ENCODE data around the gene CHMP1A.

The CHMP1A gene

DNA sequence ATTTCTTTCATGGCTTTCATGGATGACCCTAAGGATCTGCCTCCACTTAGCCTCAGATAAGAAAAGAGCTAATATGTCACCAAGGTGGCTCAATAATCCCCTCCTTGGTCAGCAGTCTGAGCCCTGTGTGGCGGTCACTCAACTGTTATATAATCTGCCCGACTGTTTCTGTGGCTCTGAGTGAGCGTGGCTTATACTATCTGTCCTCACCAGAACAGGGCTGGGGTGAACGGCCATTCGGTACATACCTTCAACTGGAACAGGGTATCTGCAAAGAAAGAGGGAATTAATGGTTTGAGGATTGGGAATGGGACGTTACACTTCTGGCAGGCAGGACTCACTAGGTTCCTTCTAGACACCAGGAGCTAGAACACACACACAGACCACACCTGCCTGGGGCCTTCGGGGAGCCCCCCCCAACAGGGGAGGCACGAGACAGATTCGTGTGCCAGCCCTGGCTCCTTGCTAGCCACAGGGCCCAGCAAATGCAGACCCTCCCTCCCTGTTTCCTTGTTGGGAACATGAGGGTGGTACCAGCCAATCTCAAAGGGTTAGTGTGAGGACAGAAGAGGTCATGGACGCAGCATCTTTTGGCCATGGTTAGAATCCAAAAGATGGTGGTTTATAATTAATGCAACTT is 3.7 kb downstream of the CHMP1A start:
- Histone ChIP-seq H3K4me1 (ENCODE audit: control insufficient read depth, insufficient read depth, low read length) (peaks cover 11% of the 10 kb centered on the region), H3K36me3 (ENCODE audit: control insufficient read depth, insufficient read depth, low read length, severe bottlenecking) (peaks cover 15% of the 10 kb centered on the region)
- DNase-seq (ENCODE audit: low read depth): no peak

DNA sequence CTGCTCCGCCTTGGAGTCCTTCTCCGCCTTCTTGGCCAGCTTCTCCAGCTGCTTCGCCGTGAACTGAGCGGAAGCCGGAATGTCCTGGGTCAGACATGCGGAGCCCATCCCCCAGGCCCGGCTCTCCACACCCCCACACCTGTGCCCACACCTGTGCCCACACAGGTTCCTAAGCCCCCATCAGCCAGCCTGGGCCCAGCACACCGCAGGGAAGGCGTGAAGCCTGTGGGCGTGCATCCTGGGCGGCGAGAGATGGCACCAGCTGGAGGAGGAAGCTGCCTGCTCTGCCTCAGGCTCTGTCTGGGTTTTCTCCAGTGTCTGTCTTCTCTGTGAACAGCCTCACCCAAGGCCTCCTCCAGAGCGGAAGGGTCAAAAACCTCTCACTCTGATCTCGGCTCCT is 5.9 kb downstream of the CHMP1A start:
- Histone ChIP-seq H3K4me1 (ENCODE audit: control insufficient read depth, insufficient read depth, low read length) (peaks cover 4% of the 10 kb centered on the region), H3K9me3 (ENCODE audit: control insufficient read depth, low read length) (no peaks in the 10 kb centered on the region), H3K4me3 (ENCODE audit: low read length) (no peak overlapping the region), H3K36me3 (ENCODE audit: control insufficient read depth, insufficient read depth, low read length, severe bottlenecking) (peaks cover 27% of the 10 kb centered on the region), H3K9ac (ENCODE audit: low read length) (no peak overlapping the region), H3K27me3 (replicated peaks; ENCODE audit: control insufficient read depth, insufficient read depth, low read length) (no peaks in the 10 kb centered on the region)
- no peak for DNase-seq (ENCODE audit: low read depth)

More for the DNA sequence above, 3.7 kb downstream of the CHMP1A start:
- Histone ChIP-seq H3K27me3 (replicated peaks; ENCODE audit: control insufficient read depth, insufficient read depth, low read length) (no peaks in the 10 kb centered on the region), H3K9me3 (ENCODE audit: control insufficient read depth, low read length) (no peaks in the 10 kb centered on the region), H3K9ac (ENCODE audit: low read length) (no peak overlapping the region), H3K4me3 (ENCODE audit: low read length) (no peak overlapping the region)

DNA sequence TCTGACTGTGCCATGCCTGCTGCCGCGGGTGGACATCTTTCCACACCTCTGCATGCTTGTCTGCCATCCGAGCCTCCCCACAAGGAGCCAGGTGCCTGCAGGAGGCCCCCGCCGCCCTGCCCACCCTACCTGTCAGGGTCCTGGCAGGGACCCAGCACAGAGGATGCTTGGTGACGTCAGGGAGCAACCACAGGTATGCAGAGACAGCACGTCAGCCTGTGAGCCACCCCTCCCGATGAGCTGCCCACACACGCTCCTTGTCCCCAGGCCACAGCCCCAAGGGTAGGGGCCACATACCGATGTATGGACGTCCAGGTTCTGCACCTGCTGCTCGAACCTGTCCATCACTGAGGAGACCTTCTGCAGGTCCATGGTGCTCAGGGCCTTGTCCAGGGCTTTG is 10.6 kb downstream of the CHMP1A start:
- Histone ChIP-seq H3K36me3 (ENCODE audit: control insufficient read depth, insufficient read depth, low read length, severe bottlenecking) (peaks cover 45% of the 10 kb centered on the region), H3K9me3 (ENCODE audit: control insufficient read depth, low read length) (no peaks in the 10 kb centered on the region), H3K4me3 (ENCODE audit: low read length) (no peak overlapping the region), H3K9ac (ENCODE audit: low read length) (no peak overlapping the region), H3K27me3 (replicated peaks; ENCODE audit: control insufficient read depth, insufficient read depth, low read length) (no peaks in the 10 kb centered on the region), H3K4me1 (ENCODE audit: control insufficient read depth, insufficient read depth, low read length) (no peaks in the 10 kb centered on the region)
- DNase-seq (ENCODE audit: low read depth): no peak

DNA sequence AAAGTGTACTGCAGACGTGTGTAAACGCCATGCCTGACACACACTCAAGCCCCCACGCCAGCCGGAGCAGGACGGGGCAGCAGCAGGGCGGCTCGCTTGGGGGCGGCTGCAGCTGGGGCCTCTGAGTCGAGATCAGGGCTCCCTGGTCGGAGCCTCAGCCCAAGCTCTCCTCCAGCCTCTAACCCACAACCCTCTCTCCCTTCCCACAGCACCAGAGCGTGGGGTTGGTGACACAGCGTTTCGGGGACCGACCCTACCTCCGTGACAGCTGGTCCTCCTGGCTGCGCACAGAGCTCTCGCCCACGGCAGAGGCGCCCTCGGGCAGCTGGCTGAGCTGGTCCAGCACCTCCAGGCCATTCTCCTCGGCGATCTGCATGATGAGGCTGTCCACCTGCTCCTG is 11.2 kb downstream of the CHMP1A start:
- Histone ChIP-seq H3K9ac (ENCODE audit: low read length) (no peak overlapping the region), H3K4me3 (ENCODE audit: low read length) (no peak overlapping the region), H3K4me1 (ENCODE audit: control insufficient read depth, insufficient read depth, low read length) (no peaks in the 10 kb centered on the region), H3K36me3 (ENCODE audit: control insufficient read depth, insufficient read depth, low read length, severe bottlenecking) (peaks cover 39% of the 10 kb centered on the region), H3K9me3 (ENCODE audit: control insufficient read depth, low read length) (no peaks in the 10 kb centered on the region), H3K27me3 (replicated peaks; ENCODE audit: control insufficient read depth, insufficient read depth, low read length) (no peaks in the 10 kb centered on the region)
- DNase-seq (ENCODE audit: low read depth): no peak

DNA sequence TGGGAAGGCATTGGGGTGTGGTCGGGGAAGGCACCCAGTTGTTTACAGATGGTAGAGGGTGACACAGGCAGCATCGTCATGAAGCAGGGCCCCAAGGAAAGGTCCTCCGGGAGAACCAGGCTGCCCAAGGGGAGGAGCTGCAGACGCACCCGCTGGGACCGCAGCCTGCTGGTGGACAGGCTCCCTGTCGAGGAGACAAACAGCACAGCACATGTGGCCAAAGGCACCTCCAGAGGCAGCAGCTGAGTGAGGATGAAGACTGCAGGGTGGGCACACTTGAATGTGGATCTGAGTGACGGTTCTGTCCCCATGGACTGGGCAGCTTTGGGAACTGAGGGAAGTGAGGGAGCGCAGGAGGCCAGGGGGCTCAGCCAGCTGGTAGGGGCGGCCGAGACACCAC is 12.4 kb downstream of the CHMP1A start:
- Histone ChIP-seq H3K4me3 (ENCODE audit: low read length) (no peak overlapping the region), H3K9me3 (ENCODE audit: control insufficient read depth, low read length) (no peaks in the 10 kb centered on the region), H3K4me1 (ENCODE audit: control insufficient read depth, insufficient read depth, low read length) (peaks cover 5% of the 10 kb centered on the region), H3K27me3 (replicated peaks; ENCODE audit: control insufficient read depth, insufficient read depth, low read length) (no peaks in the 10 kb centered on the region), H3K9ac (ENCODE audit: low read length) (no peak overlapping the region), H3K36me3 (ENCODE audit: control insufficient read depth, insufficient read depth, low read length, severe bottlenecking) (peaks cover 32% of the 10 kb centered on the region)
- DNase-seq (ENCODE audit: low read depth): no peak

DNA sequence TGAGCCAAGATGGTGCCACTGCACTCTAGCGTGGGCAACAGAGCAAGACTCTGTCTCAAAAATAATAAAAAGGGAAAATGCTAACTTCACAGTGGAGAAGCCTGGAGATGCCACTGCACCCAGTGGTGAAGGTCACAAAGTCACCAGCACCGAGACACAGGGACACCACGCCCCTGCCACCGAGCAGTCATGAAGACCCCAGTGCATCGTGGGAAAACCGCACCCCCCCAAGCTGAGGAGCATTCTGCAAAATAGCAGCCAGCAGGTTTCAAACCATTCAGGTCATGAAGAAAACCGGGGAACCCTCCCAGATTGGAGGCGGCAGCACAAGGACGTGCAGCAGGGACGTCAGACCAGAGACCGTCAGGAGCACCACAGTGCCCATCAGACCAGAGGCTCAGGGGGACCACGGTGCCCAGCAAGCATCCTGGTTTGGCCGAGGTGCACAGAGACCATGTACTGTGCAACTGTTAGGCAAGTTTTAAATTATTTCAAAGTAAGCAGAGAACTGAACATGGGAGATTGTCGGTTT is 13.7 kb downstream of the CHMP1A start:
- no peak overlapping the region for H3K4me3 ChIP-seq (ENCODE audit: low read length)
- no peaks in the 10 kb centered on the region for H3K27me3 ChIP-seq (replicated peaks; ENCODE audit: control insufficient read depth, insufficient read depth, low read length)
- no peak for DNase-seq (ENCODE audit: low read depth)
- no peaks in the 10 kb centered on the region for H3K9me3 ChIP-seq (ENCODE audit: control insufficient read depth, low read length)
- peaks cover 5% of the 10 kb centered on the region for H3K4me1 ChIP-seq (ENCODE audit: control insufficient read depth, insufficient read depth, low read length)
- H3K36me3 ChIP-seq (ENCODE audit: control insufficient read depth, insufficient read depth, low read length, severe bottlenecking): peaks cover 32% of the 10 kb centered on the region
- H3K9ac ChIP-seq (ENCODE audit: low read length): no peak overlapping the region

DNA sequence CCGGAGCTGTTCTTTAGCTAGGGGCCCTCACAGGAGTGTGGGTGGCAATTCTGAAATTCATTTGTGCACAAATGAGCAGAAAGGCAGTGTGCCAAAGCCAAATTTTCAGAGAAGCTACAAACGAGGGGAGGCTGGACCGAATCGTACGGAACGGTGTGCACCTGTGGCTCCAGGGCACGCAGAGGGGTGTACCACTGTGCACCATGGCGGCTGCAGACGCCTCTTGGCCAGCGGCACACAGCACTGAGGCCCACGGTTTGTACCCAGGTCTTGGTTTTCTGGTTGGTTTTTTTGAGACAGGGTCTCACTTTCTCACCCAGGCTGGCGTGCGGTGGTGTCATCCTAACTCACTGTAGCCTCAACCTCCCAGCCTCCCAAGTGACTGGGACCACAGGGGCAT is 14.9 kb downstream of the CHMP1A start:
- Histone ChIP-seq H3K27me3 (replicated peaks; ENCODE audit: control insufficient read depth, insufficient read depth, low read length) (no peaks in the 10 kb centered on the region), H3K36me3 (ENCODE audit: control insufficient read depth, insufficient read depth, low read length, severe bottlenecking) (peaks cover 27% of the 10 kb centered on the region), H3K4me1 (ENCODE audit: control insufficient read depth, insufficient read depth, low read length) (peaks cover 5% of the 10 kb centered on the region), H3K9ac (ENCODE audit: low read length) (no peak overlapping the region), H3K4me3 (ENCODE audit: low read length) (no peak overlapping the region), H3K9me3 (ENCODE audit: control insufficient read depth, low read length) (no peaks in the 10 kb centered on the region)
- DNase-seq (ENCODE audit: low read depth): no peak

DNA sequence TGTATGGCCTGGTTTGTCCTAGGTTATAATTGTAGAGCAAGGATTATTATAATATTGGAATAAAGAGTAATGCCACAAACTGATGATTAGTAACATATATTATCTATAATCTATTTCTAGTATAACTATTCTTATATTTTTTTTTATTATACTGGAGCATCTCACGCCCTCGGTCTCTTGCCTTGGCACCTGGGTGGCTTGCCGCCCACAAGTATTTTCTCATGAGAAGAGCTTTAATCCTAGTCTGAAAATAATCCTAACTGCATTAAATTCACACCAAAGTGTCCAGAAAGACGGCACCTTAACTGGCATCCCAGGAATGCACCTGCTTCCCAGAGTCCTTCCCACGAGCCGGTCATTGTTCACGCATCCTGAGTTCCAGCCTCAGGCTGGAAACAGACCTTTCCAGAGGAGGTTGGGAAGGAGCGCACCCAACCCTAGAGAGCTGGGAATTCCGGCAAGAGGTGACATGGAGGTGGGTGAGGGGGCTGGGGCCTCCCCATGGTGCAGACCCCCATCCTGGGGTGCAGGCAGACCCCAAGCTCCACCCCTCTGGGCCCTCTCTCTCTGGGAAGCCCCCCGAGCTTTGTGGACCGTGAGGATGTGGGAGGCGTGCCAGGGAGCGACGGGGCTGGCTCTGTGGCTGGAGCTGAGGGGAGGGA is 15.9 kb downstream of the CHMP1A start:
- Histone ChIP-seq H3K27me3 (replicated peaks; ENCODE audit: control insufficient read depth, insufficient read depth, low read length) (peaks cover 2% of the 10 kb centered on the region), H3K36me3 (ENCODE audit: control insufficient read depth, insufficient read depth, low read length, severe bottlenecking) (peaks cover 20% of the 10 kb centered on the region), H3K4me3 (ENCODE audit: low read length) (peak overlapping the region; percentile 77), H3K4me1 (ENCODE audit: control insufficient read depth, insufficient read depth, low read length) (peaks cover 5% of the 10 kb centered on the region), H3K9me3 (ENCODE audit: control insufficient read depth, low read length) (no peaks in the 10 kb centered on the region), H3K9ac (ENCODE audit: low read length) (peak overlapping the region; percentile 74)
- no peak for DNase-seq (ENCODE audit: low read depth)

DNA sequence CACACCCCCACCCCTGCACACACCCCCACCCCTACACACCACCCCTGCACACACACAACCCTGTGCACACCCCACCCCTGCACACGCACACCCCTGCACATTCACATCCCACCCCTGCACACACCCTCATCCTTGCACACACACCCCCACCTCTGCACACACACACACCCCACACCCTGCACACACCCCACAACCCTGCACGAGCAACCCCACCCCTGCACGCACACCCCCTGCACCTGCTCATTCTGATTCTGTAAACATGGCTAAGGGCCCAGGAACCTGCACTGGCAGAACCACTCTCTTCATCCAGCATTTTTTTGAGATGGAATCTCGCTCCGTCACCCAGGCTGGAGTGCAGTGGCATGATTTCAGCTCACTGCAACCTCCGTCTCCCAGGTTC is 18.1 kb downstream of the CHMP1A start:
- DNase-seq (ENCODE audit: low read depth): no peak
- H3K9me3 ChIP-seq (ENCODE audit: control insufficient read depth, low read length): peaks cover 2% of the 10 kb centered on the region
- H3K4me1 ChIP-seq (ENCODE audit: control insufficient read depth, insufficient read depth, low read length): peaks cover 5% of the 10 kb centered on the region
- H3K4me3 ChIP-seq (ENCODE audit: low read length): no peak overlapping the region
- H3K27me3 ChIP-seq (replicated peaks; ENCODE audit: control insufficient read depth, insufficient read depth, low read length): peaks cover 10% of the 10 kb centered on the region
- H3K36me3 ChIP-seq (ENCODE audit: control insufficient read depth, insufficient read depth, low read length, severe bottlenecking): no peaks in the 10 kb centered on the region
- no peak overlapping the region for H3K9ac ChIP-seq (ENCODE audit: low read length)

DNA sequence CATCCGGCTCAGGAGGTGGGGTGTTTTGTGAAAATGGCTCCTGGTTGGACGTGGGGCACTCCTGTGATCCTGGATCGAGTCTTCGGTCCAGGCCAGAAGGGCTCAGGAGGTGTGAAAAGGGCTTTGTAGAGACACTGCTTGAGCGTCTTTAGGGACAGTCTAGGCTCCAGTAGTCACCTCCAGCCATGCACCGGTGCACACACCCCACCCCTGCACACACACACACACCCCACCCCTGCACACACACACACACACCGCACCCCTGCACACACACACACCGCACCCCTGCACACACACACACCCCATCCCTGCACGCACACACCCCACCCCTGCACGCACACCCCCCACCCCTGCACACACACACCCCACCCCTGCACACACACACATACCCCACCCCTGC is 19.1 kb downstream of the CHMP1A start:
- Histone ChIP-seq H3K4me3 (ENCODE audit: low read length) (no peak overlapping the region), H3K9ac (ENCODE audit: low read length) (no peak overlapping the region), H3K9me3 (ENCODE audit: control insufficient read depth, low read length) (peaks cover 3% of the 10 kb centered on the region), H3K36me3 (ENCODE audit: control insufficient read depth, insufficient read depth, low read length, severe bottlenecking) (no peaks in the 10 kb centered on the region), H3K27me3 (replicated peaks; ENCODE audit: control insufficient read depth, insufficient read depth, low read length) (peaks cover 12% of the 10 kb centered on the region), H3K4me1 (ENCODE audit: control insufficient read depth, insufficient read depth, low read length) (peaks cover 7% of the 10 kb centered on the region)
- no peak for DNase-seq (ENCODE audit: low read depth)

DNA sequence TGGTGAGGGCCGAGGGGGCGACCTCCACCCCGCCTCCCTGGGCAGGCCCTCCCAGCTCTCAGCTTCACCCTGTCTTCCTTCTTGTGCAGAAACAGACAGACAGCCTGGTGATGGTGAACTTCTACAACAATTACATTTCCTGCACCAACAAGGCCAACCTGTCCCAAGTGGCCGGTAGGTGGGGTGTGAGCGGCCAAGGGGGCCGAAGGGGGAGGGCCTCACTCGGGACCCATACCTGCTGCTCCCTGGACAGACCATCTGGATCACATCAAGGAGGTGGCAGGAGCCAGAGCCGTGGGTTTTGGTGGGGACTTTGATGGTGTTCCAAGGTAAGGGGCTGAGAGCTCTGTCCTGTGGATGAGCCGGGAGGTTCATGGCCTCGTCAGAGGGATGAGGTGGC is 20.1 kb downstream of the CHMP1A start:
- H3K36me3 ChIP-seq (ENCODE audit: control insufficient read depth, insufficient read depth, low read length, severe bottlenecking): no peaks in the 10 kb centered on the region
- H3K9me3 ChIP-seq (ENCODE audit: control insufficient read depth, low read length): peaks cover 3% of the 10 kb centered on the region
- peaks cover 17% of the 10 kb centered on the region for H3K4me1 ChIP-seq (ENCODE audit: control insufficient read depth, insufficient read depth, low read length)
- DNase-seq (ENCODE audit: low read depth): no peak
- H3K9ac ChIP-seq (ENCODE audit: low read length): no peak overlapping the region
- H3K4me3 ChIP-seq (ENCODE audit: low read length): no peak overlapping the region
- H3K27me3 ChIP-seq (replicated peaks; ENCODE audit: control insufficient read depth, insufficient read depth, low read length): peaks cover 19% of the 10 kb centered on the region
